ENCODE results near the gene EPS15. TPM values are rescaled to one million over a fixed set of nuclear protein-coding genes. Genes with fewer than 3 reads are reported as not detected.
A peak's percentile ranks its signal among the peaks of the same experiment; 100 is the strongest.
"Not testable (repeated sequence)": the region's sequence is repeated elsewhere in the genome, so short reads cannot be mapped to it uniquely, and the experiment has no call there.

Gene EPS15
- polyA plus RNA-seq, 1 donor from 2014 or later = 70.2 TPM

GRCh38 chr1:51330331-51331201 is 188.5 kb downstream of the EPS15 start, which contains the start of gene TTC39A:
TTC39A (minus strand) TSS chr1:51330562; CDS start chr1:51330477, 85 bp downstream.
- H3K36me3 Mint-ChIP-seq = peaks cover 2% of the 10 kb centered on the region
- peaks cover 0 to 7% (median 5%) of the 10 kb centered on the region in 3 donors for H3K4me1 Mint-ChIP-seq
- peak within 1 kb of the TSS in 1 of 3 donors; percentile 88 for H3K27ac Mint-ChIP-seq
- peak within 1 kb of the TSS; percentile 27 to 90 (median 82) for H3K4me3 Mint-ChIP-seq
- peaks cover 14% of the 10 kb centered on the region for H3K27me3 Mint-ChIP-seq
- no peaks in the 10 kb centered on the region for H3K9me3 Mint-ChIP-seq

- H3K4me1 Mint-ChIP-seq = peaks cover 0 to 7% (median 5%) of the 10 kb centered on the region in 3 donors
- H3K4me3 Mint-ChIP-seq = peak overlapping the region in 3 of 4 donors; percentile 65 to 76 (median 71)
- H3K36me3 Mint-ChIP-seq = peaks cover 2% of the 10 kb centered on the region
- peaks cover 14% of the 10 kb centered on the region for H3K27me3 Mint-ChIP-seq
- H3K27ac Mint-ChIP-seq = peak overlapping the region in 1 of 3 donors; percentile 88
- H3K9me3 Mint-ChIP-seq = no peaks in the 10 kb centered on the region
Measured at GRCh38 chr1:51329443-51330325, 189.4 kb downstream of the EPS15 start.

GRCh38 chr1:51328926-51329325 is 190.1 kb downstream of the EPS15 start:
- H3K27me3 Mint-ChIP-seq = peaks cover 14% of the 10 kb centered on the region
- peak overlapping the region in 1 of 3 donors; percentile 88 for H3K27ac Mint-ChIP-seq
- H3K36me3 Mint-ChIP-seq = peaks cover 2% of the 10 kb centered on the region
- peak overlapping the region in 2 of 4 donors; percentile 65 to 69 for H3K4me3 Mint-ChIP-seq
- H3K4me1 Mint-ChIP-seq = peaks cover 0 to 7% (median 5%) of the 10 kb centered on the region in 3 donors
- no peaks in the 10 kb centered on the region for H3K9me3 Mint-ChIP-seq

GRCh38 chr1:51328279-51328678 is 190.8 kb downstream of the EPS15 start:
- no peak overlapping the region for H3K4me3 Mint-ChIP-seq
- peaks cover 0 to 9% (median 5%) of the 10 kb centered on the region in 3 donors for H3K4me1 Mint-ChIP-seq
- H3K36me3 Mint-ChIP-seq = peaks cover 2% of the 10 kb centered on the region
- H3K27me3 Mint-ChIP-seq = peaks cover 14% of the 10 kb centered on the region
- H3K9me3 Mint-ChIP-seq = no peaks in the 10 kb centered on the region
- H3K27ac Mint-ChIP-seq = no peak overlapping the region

- peaks cover 14% of the 10 kb centered on the region for H3K27me3 Mint-ChIP-seq
- no peak overlapping the region for H3K4me3 Mint-ChIP-seq
- H3K9me3 Mint-ChIP-seq = no peaks in the 10 kb centered on the region
- H3K4me1 Mint-ChIP-seq = peaks cover 0 to 9% (median 5%) of the 10 kb centered on the region in 3 donors
- peaks cover 2% of the 10 kb centered on the region for H3K36me3 Mint-ChIP-seq
- no peak overlapping the region for H3K27ac Mint-ChIP-seq
Measured at GRCh38 chr1:51327386-51327785, 191.7 kb downstream of the EPS15 start.

- peaks cover 3% of the 10 kb centered on the region for H3K36me3 Mint-ChIP-seq
- no peak overlapping the region for H3K4me3 Mint-ChIP-seq
- H3K9me3 Mint-ChIP-seq = no peaks in the 10 kb centered on the region
- no peak overlapping the region for H3K27ac Mint-ChIP-seq
- H3K27me3 Mint-ChIP-seq = peaks cover 14% of the 10 kb centered on the region
- H3K4me1 Mint-ChIP-seq = peaks cover 0 to 9% (median 5%) of the 10 kb centered on the region in 3 donors
Measured at GRCh38 chr1:51326839-51327238, 192.2 kb downstream of the EPS15 start.

GRCh38 chr1:51325878-51326755 is 192.9 kb downstream of the EPS15 start:
- H3K27ac Mint-ChIP-seq = no peak overlapping the region
- peaks cover 3% of the 10 kb centered on the region for H3K36me3 Mint-ChIP-seq
- H3K4me1 Mint-ChIP-seq = peaks cover 0 to 7% (median 3%) of the 10 kb centered on the region in 3 donors
- H3K4me3 Mint-ChIP-seq = no peak overlapping the region
- H3K27me3 Mint-ChIP-seq = peaks cover 12% of the 10 kb centered on the region
- H3K9me3 Mint-ChIP-seq = no peaks in the 10 kb centered on the region

GRCh38 chr1:51325391-51325790 is 193.7 kb downstream of the EPS15 start:
- Mint-ChIP-seq H3K27me3 (peaks cover 7% of the 10 kb centered on the region), H3K36me3 (peaks cover 3% of the 10 kb centered on the region), H3K27ac (no peak overlapping the region), H3K4me1 (peaks cover 0 to 4% (median 0%) of the 10 kb centered on the region in 3 donors), H3K9me3 (no peaks in the 10 kb centered on the region), H3K4me3 (no peak overlapping the region)

GRCh38 chr1:51325011-51325385 is 194.1 kb downstream of the EPS15 start:
- not testable (repeated sequence) for H3K36me3 Mint-ChIP-seq, H3K4me1 Mint-ChIP-seq, H3K9me3 Mint-ChIP-seq, H3K4me3 Mint-ChIP-seq, H3K27ac Mint-ChIP-seq, H3K27me3 Mint-ChIP-seq

- Mint-ChIP-seq H3K4me1 (peaks cover 0 to 4% (median 0%) of the 10 kb centered on the region in 3 donors), H3K9me3 (no peaks in the 10 kb centered on the region), H3K27me3 (peaks cover 5% of the 10 kb centered on the region), H3K27ac (no peak overlapping the region), H3K36me3 (peaks cover 3% of the 10 kb centered on the region), H3K4me3 (no peak overlapping the region)
Measured at GRCh38 chr1:51324251-51325010, 194.6 kb downstream of the EPS15 start.

GRCh38 chr1:51323778-51324177 is 195.3 kb downstream of the EPS15 start:
- Mint-ChIP-seq H3K36me3 (peaks cover 3% of the 10 kb centered on the region), H3K4me1 (peaks cover 0 to 4% (median 0%) of the 10 kb centered on the region in 3 donors), H3K9me3 (no peaks in the 10 kb centered on the region), H3K27me3 (no peaks in the 10 kb centered on the region), H3K4me3 (no peak overlapping the region), H3K27ac (no peak overlapping the region)

- no peaks in the 10 kb centered on the region for H3K27me3 Mint-ChIP-seq
- H3K36me3 Mint-ChIP-seq = peaks cover 3% of the 10 kb centered on the region
- peaks cover 0 to 2% (median 0%) of the 10 kb centered on the region in 3 donors for H3K4me1 Mint-ChIP-seq
- no peak overlapping the region for H3K4me3 Mint-ChIP-seq
- H3K9me3 Mint-ChIP-seq = no peaks in the 10 kb centered on the region
- no peak overlapping the region for H3K27ac Mint-ChIP-seq
Measured at GRCh38 chr1:51322417-51323101, 196.5 kb downstream of the EPS15 start.

- Mint-ChIP-seq H3K27me3 (no peaks in the 10 kb centered on the region), H3K9me3 (no peaks in the 10 kb centered on the region), H3K36me3 (peaks cover 3% of the 10 kb centered on the region), H3K27ac (no peak overlapping the region), H3K4me3 (no peak overlapping the region), H3K4me1 (peaks cover 0 to 2% (median 0%) of the 10 kb centered on the region in 3 donors)
Measured at GRCh38 chr1:51321924-51322280, 197.2 kb downstream of the EPS15 start.
